GM12878 (cell line): ENCODE measurements around the gene MARCHF6. TPM values are rescaled to one million over a fixed set of nuclear protein-coding genes. Genes with fewer than 3 reads are reported as not detected.

ENCODE experiments used
- ATAC-seq: fragments of 200-7000 bp; cut with Tn5 transposase; 3 replicates; pipeline ENCODE4 v1.9.1; 2020; ENCODE audit warnings: mild to moderate bottlenecking, moderate library complexity
- BruUV-seq: library from RNA; stranded (reverse); fragments of 400-500 nt; replicated peaks from 2 replicates; lab custom pipeline; 2021; lab: Mats Ljungman, UMichigan
- CTCF ChIA-PET: fragments of 300-600 bp; sonication (Branson Sonifier 250); formaldehyde crosslinking; extraction: SDS; loops from one replicate; lab custom pipeline; 2021; ENCODE audit warnings: inconsistent platforms; lab: Yijun Ruan, JAX
- POLR2A ChIA-PET: fragments of 350-600 bp; formaldehyde crosslinking; extraction: SDS; loops from one replicate; lab custom pipeline; 2021; ENCODE audit warnings: inconsistent platforms; lab: Charles Lee
- RAD21 ChIA-PET: fragments of 300-600 bp; sonication (Branson Sonifier 250); formaldehyde crosslinking; loops from one replicate; lab custom pipeline; 2023; ENCODE audit warnings: antibody characterized with exemption; ENCODE audit not compliant: unreplicated experiment; lab: Charles Lee
- SMC1A ChIA-PET: fragments of 300-600 bp; sonication (Branson Sonifier 250); formaldehyde crosslinking; loops from one replicate; lab custom pipeline; 2023; ENCODE audit not compliant: unreplicated experiment, uncharacterized antibody; lab: Charles Lee
- DNase-seq: peaks from one replicate; pipeline ENCODE4 v3.0.0-alpha.2; 2011; ENCODE audit warnings: low read depth, low spot score
- FAIRE-seq: peaks from 3 replicates; lab custom pipeline; 2011; peaks lifted over from hg19 to GRCh38; lab: Jason Lieb, UNC
- H2AFZ ChIP-seq: 2 replicates; pipeline ENCODE4 v1.6.0; 2011; ENCODE audit warnings: low read depth, low read length, control low read depth; ENCODE audit not compliant: control insufficient read depth
- H3K27ac ChIP-seq: 2 replicates; pipeline ENCODE4 v1.5.1; 2011; ENCODE audit warnings: control low read depth; ENCODE audit not compliant: control insufficient read depth, insufficient read depth
- H3K27me3 ChIP-seq, 2 experiments: replicated peaks in 1 of 2; 2 replicates each; pipeline versions ENCODE4 v1.6.0 to v1.6.1; 2011; ENCODE audit warnings: low read length in 1 of 2; ENCODE audit not compliant: control insufficient read depth in 2 of 2, insufficient read depth in 2 of 2
- H3K36me3 ChIP-seq, 2 experiments: 2 replicates each; pipeline ENCODE4 v1.5.1; 2011; ENCODE audit warnings: low read length in 1 of 2; ENCODE audit not compliant: control insufficient read depth in 2 of 2, insufficient read depth in 2 of 2
- H3K4me1 ChIP-seq: 2 replicates; pipeline ENCODE4 v1.6.1; 2011; ENCODE audit warnings: mild to moderate bottlenecking, low read length, moderate library complexity, mixed read lengths; ENCODE audit not compliant: control insufficient read depth, insufficient read depth
- H3K4me2 ChIP-seq: 2 replicates; pipeline ENCODE4 v1.6.0; 2011; ENCODE audit warnings: control low read depth; ENCODE audit not compliant: control insufficient read depth, insufficient read depth
- H3K4me3 ChIP-seq: fragments of 200-600 bp; sonication (generic); 2 replicates; pipeline ENCODE4 v1.5.1; 2016
- H3K79me2 ChIP-seq: 2 replicates; pipeline ENCODE4 v1.6.0; 2011; ENCODE audit warnings: low read length; ENCODE audit not compliant: control insufficient read depth, insufficient read depth
- H3K9ac ChIP-seq: 2 replicates; pipeline ENCODE4 v1.8.0; 2011; ENCODE audit warnings: low read length, control low read depth, mixed read lengths; ENCODE audit not compliant: control insufficient read depth, insufficient read depth
- H3K9me3 ChIP-seq: replicated peaks from 3 replicates; pipeline ENCODE4 v1.5.1; 2011; ENCODE audit warnings: mild to moderate bottlenecking, low read length; ENCODE audit not compliant: control insufficient read depth, insufficient read depth
- H4K20me1 ChIP-seq: 2 replicates; pipeline ENCODE4 v1.6.0; 2011; ENCODE audit not compliant: control insufficient read depth, insufficient read depth
- EGR1 ChIP-seq, 2 experiments: IDR thresholded peaks; 1 replicate in 1 of 2; 2 replicates in 1 of 2; pipeline ENCODE4 v1.6.1; 2011 to 2012; ENCODE audit warnings: low read depth in 2 of 2, low read length in 2 of 2, borderline replicate concordance in 1 of 2, mild to moderate bottlenecking in 1 of 2, moderate library complexity in 1 of 2
- ESRRA ChIP-seq: IDR thresholded peaks from 2 replicates; pipeline ENCODE4 v1.6.1; 2012; ENCODE audit warnings: mild to moderate bottlenecking, low read length, improper control_type of control experiment
- IRF4 ChIP-seq: IDR thresholded peaks from 2 replicates; pipeline ENCODE4 v1.6.1; 2011; ENCODE audit warnings: low read depth, low read length
- MEF2A ChIP-seq: IDR thresholded peaks from 2 replicates; pipeline ENCODE4 v1.6.1; 2011; ENCODE audit warnings: low read depth, mild to moderate bottlenecking, low read length, moderate library complexity; ENCODE audit not compliant: insufficient read depth
- NBN ChIP-seq: fragments of 450-650 bp; IDR thresholded peaks from 2 replicates; pipeline ENCODE4 v1.6.1; 2016
- RCOR1 ChIP-seq: conservative IDR thresholded peaks from 2 replicates; pipeline ENCODE4 v1.6.1; 2012; ENCODE audit warnings: low read depth, low read length, improper control_type of control experiment
- RFX5 ChIP-seq: IDR thresholded peaks from 2 replicates; pipeline ENCODE4 v1.6.1; 2011; ENCODE audit warnings: low read depth, low read length, improper control_type of control experiment
- SP1 ChIP-seq: IDR thresholded peaks from one replicate; pipeline ENCODE4 v1.6.1; 2011; ENCODE audit warnings: low read depth, low read length
- SRF ChIP-seq, 2 experiments: IDR thresholded peaks; 2 replicates each; pipeline ENCODE4 v1.6.1; 2011; ENCODE audit warnings: low read depth in 2 of 2, low read length in 2 of 2, mild to moderate bottlenecking in 1 of 2, moderate library complexity in 1 of 2
- ZNF384 ChIP-seq: IDR thresholded peaks from 2 replicates; pipeline ENCODE4 v1.6.1; 2012; ENCODE audit warnings: low read depth, mild to moderate bottlenecking, low read length, improper control_type of control experiment, borderline replicate concordance
- WGBS: methylation state at CpG from one replicate; pipeline ENCODE4 v1.1.6; 2016; ENCODE audit warnings: low lambda C conversion rate; ENCODE audit not compliant: insufficient replicate concordance, insufficient coverage; ENCODE audit errors: missing lambda C conversion rate; 5-methylcytosine and 5-hydroxymethylcytosine counted together
- in situ Hi-C: fragments of 300-500 bp; cut with MboI; formaldehyde crosslinking; loops from 9 replicates; pipeline ENCODE4 v1.14.3; 2018; ENCODE audit warnings: mixed read lengths
- intact Hi-C: fragments of 100-400 bp; cut with micrococcal nuclease; formaldehyde crosslinking; loops from one replicate; pipeline ENCODE4 v1.14.2; 2022; ENCODE audit not compliant: unreplicated experiment
- polyA plus RNA-seq, 11 experiments: library from polyadenylated mRNA; depleted of rRNA in 4 of 11; unstranded in 6 of 11; stranded (reverse) in 5 of 11; fragments of >200 nt; fragmentation: Nextera tagmentation in 4 of 11; fragmentation: Illumina TruSeq in 1 of 11; extraction: Ambion mirVana in 4 of 11; extraction: Trizol in 1 of 11; gene quantifications; 1 replicate in 1 of 11; 2 replicates in 10 of 11; pipeline versions ENCODE4 v1.2.1 to v1.2.3, GENCODE V29; 2011 to 2016; ENCODE audit warnings: inconsistent platforms in 2 of 11, missing spikeins in 2 of 11, low read depth in 1 of 11
- total RNA-seq, 4 experiments: library from RNA; depleted of rRNA in 3 of 4; stranded (reverse); fragments of >200 nt in 3 of 4; fragmentation: Illumina TruSeq in 1 of 4; extraction: Trizol in 1 of 4; gene quantifications; 2 replicates each; pipeline versions ENCODE4 v1.2.1 to v1.2.3, GENCODE V29; 2013 to 2021
- TF ChIP-seq, protein P1 (sequence below): IDR thresholded peaks from 2 replicates; pipeline ENCODE4 v1.6.1; 2012; ENCODE audit warnings: improper control_type of control experiment, low read depth, low read length; ENCODE audit not compliant: insufficient replicate concordance
- TF ChIP-seq, protein P2 (sequence below): fragments of 450-650 bp; IDR thresholded peaks from 2 replicates; pipeline ENCODE4 v1.6.1; 2016; ENCODE audit warnings: mild to moderate bottlenecking

MARCHF6 gene
- total and polyA plus RNA-seq, 10 of the 15 experiments (the other 5 are each of a cell fraction or from before 2014, with no cell fraction given) = 39.1 to 172 (median 61.0) TPM

DNA sequence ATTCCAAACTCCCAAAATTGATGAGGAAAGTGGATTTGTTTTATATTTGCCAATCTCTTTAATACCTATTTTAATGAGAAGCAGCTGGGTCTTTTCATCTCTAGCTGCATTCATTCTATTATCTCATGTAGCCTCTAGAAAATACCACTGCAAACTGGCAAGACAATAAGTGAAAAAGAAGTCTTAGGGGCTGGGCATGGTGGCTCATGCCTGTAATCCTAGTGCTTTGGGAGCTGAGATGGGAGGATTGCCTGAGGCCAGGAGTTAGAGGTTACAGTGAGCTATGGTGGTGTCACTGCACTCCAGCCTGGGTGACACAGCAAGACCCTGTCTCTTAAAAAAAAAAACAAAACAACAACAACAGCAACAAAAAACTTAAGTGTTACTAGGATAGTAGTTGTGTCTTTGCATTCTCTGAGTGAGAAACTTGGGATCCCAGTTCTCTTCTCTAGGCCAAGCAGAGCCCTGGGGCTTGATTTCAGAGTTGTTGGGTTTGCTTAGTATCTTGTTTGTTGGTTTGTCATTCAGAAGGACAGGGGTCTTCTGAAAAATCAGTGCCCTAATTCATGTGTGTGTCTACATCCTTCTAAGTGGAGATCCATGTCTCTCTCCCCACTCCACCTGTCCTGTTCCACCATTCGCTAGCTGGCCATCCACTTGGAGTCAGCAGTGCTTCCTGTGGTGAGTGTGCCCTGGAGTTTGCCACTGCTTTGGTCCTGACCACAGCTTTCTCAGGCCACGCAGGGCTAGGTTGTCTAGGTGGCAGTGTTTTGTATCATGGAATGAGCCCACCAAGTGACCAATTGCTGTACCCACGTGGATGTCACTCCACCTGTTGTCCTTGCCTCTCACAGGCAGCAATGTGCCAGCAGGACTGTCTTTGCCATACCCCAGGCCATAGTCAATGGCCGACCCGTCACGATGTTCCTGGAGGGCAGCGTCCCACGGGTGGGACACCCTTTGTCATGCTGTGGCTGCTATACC, 19.5 kb downstream of the MARCHF6 start:
- Histone ChIP-seq H3K9me3 (peaks cover 4% of the 10 kb centered on the region; the same call in 2 of the 3 replicates), H3K4me1 (no peaks in the 10 kb centered on the region), H3K4me2 (no peak overlapping the region), H3K79me2 (peaks cover 81% of the 10 kb centered on the region), H3K36me3 (peaks cover 6 to 8% of the 10 kb centered on the region in 2 experiments; a peak in 3 of 4 replicates), H3K9ac (no peak overlapping the region), H3K4me3 (no peak overlapping the region), H3K27ac (no peak overlapping the region), H4K20me1 (0 out of 2 replicates have a peak, but pooled peaks cover 2% of the 10 kb centered on the region), H2AFZ (no peak overlapping the region), H3K27me3 (no peaks in the 10 kb centered on the region)
- WGBS = 97% methylated on average over 8 of the region's 8 CpGs
- TF ChIP-seq NBN (no peak), RFX5 (no peak), IRF4 (no peak), RCOR1 (no peak), ZNF384 (no peak), MEF2A (no peak), EGR1 (IDR thresholded peaks at IDR 0.05; ENCODE audit: borderline replicate concordance in 1 of 2, low read depth in 2 of 2, low read length in 2 of 2) (no peak), ESRRA (no peak), SP1 (no peak), SRF (IDR thresholded peaks at IDR 0.05; ENCODE audit: low read depth in 2 of 2, low read length in 2 of 2) (no peak)
- TF ChIP-seq, protein P1, sequence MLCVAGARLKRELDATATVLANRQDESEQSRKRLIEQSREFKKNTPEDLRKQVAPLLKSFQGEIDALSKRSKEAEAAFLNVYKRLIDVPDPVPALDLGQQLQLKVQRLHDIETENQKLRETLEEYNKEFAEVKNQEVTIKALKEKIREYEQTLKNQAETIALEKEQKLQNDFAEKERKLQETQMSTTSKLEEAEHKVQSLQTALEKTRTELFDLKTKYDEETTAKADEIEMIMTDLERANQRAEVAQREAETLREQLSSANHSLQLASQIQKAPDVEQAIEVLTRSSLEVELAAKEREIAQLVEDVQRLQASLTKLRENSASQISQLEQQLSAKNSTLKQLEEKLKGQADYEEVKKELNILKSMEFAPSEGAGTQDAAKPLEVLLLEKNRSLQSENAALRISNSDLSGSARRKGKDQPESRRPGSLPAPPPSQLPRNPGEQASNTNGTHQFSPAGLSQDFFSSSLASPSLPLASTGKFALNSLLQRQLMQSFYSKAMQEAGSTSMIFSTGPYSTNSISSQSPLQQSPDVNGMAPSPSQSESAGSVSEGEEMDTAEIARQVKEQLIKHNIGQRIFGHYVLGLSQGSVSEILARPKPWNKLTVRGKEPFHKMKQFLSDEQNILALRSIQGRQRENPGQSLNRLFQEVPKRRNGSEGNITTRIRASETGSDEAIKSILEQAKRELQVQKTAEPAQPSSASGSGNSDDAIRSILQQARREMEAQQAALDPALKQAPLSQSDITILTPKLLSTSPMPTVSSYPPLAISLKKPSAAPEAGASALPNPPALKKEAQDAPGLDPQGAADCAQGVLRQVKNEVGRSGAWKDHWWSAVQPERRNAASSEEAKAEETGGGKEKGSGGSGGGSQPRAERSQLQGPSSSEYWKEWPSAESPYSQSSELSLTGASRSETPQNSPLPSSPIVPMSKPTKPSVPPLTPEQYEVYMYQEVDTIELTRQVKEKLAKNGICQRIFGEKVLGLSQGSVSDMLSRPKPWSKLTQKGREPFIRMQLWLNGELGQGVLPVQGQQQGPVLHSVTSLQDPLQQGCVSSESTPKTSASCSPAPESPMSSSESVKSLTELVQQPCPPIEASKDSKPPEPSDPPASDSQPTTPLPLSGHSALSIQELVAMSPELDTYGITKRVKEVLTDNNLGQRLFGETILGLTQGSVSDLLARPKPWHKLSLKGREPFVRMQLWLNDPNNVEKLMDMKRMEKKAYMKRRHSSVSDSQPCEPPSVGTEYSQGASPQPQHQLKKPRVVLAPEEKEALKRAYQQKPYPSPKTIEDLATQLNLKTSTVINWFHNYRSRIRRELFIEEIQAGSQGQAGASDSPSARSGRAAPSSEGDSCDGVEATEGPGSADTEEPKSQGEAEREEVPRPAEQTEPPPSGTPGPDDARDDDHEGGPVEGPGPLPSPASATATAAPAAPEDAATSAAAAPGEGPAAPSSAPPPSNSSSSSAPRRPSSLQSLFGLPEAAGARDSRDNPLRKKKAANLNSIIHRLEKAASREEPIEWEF = no peak
- TF ChIP-seq, protein P2, sequence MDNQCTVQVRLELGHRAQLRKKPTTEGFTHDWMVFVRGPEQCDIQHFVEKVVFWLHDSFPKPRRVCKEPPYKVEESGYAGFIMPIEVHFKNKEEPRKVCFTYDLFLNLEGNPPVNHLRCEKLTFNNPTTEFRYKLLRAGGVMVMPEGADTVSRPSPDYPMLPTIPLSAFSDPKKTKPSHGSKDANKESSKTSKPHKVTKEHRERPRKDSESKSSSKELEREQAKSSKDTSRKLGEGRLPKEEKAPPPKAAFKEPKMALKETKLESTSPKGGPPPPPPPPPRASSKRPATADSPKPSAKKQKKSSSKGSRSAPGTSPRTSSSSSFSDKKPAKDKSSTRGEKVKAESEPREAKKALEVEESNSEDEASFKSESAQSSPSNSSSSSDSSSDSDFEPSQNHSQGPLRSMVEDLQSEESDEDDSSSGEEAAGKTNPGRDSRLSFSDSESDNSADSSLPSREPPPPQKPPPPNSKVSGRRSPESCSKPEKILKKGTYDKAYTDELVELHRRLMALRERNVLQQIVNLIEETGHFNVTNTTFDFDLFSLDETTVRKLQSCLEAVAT = no peak
- BruUV-seq = no TSS peak
- SMC1A ChIA-PET = no interaction called here
- CTCF ChIA-PET = interaction anchor here (0.8 kb wide), 1 partner anchor 89 kb away, joined by 3 read pairs; no protein-coding TSS in a partner anchor
- in situ Hi-C loops (no loop called here), intact Hi-C loops (no loop called here)
- ATAC-seq = peak; percentile 21; the same call in 2 of the 3 replicates
- DNase-seq = no peak
- RAD21 ChIA-PET = interaction anchor here (1.0 kb wide), 1 partner anchor 20 kb away, joined by 3 read pairs; the partner anchor contains the start of gene MARCHF6
- POLR2A ChIA-PET = no interaction called here
- FAIRE-seq = no peak
